Measurements from ENCODE around the gene LCN10.
"Not testable (repeated sequence)": the region's sequence is repeated elsewhere in the genome, so short reads cannot be mapped to it uniquely, and the experiment has no call there.

LCN10 gene

DNA sequence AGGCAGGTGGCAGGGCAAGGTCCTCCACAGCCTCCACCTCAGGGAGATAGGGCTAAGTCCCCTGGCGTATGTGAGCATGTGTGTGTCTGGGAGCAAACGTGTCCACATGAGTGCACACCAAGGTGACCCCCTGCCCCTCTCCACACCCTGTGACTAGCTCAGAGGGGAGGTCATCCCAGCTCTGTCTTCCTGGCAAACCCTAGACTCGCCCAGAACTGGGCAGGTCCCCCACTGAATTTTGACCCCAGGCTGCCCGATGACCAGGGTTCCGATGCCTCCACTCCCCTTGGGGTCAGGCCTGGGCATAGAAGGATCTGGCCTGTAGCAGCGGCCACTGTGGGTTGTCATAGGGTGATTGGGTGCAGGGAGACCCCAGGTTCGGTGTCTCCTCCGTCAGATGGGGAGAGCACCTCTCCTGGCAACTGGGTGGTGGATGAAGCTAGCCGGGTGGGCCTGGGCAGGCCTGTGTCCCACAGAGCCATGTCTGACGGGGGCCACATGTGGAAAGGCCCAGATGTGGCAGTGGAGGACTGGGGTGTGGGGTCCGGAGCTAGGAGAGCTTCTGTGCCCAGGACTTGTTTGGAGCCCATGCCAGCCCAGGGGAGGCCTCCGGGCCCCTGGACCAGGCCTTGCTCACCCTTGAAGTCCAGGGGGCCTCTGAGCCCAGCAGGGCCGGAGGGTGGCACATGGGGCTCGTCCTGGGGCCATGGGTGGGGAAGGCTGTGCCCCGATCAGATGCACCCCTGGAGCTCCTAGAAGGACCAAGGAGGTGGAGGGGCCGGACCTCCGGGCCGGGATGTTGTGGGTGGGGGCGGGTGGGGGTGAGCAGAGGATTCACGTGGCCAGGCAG is 24.2 kb downstream of the LCN10 start:
- no peak for DNase-seq

- no peak for DNase-seq
Measured at GRCh38 chr9:136717399-136717798, 25.3 kb downstream of the LCN10 start.

- DNase-seq = no peak
Measured at GRCh38 chr9:136714893-136715274, 27.9 kb downstream of the LCN10 start.

GRCh38 chr9:136714096-136714892 is 28.4 kb downstream of the LCN10 start:
- DNase-seq = peak; percentile 52

GRCh38 chr9:136713550-136713949 is 29.2 kb downstream of the LCN10 start:
- DNase-seq = no peak

DNA sequence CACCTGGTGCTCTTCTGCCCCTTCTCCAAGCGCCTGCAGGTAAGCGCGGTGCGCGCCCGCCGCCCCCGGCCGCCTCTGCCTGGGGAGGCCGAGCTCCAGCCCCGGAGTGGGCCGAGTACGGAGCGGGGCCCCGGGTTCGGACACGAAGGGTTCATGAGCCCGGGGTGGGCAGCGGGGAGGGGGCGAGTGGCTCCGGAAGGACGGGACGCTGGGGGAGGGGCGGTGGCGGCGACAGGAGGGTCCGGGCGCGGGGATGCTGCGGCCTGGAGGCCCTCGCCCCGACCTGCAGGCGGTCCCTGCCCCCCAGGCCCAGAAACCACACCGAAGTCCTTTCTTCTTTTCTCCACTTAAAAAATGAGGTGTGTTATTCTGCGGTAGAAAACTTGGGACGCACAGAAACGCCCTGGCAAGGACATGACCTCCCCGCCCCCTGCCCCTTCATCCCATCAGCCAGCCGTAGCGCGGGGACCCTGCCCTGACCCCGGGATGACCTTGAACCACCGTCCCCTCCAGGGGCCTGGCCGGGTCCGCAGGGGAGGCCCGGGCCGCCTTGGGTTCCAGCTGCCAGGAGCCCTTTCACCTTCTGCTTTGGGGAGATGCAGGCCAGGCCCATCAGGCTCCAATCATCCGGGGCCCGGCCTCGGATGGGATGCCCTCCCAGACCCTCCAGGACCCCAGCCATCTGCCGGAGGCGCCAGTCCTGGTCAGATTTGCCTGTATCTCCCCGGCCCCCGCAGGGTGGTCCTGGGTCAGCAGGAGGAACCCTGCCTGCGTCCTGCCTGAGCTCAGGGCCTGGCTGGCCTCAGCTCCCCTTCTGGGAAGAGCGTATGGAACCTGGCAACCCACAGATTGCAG is 29.8 kb downstream of the LCN10 start:
- DNase-seq = peak; percentile 39

DNA sequence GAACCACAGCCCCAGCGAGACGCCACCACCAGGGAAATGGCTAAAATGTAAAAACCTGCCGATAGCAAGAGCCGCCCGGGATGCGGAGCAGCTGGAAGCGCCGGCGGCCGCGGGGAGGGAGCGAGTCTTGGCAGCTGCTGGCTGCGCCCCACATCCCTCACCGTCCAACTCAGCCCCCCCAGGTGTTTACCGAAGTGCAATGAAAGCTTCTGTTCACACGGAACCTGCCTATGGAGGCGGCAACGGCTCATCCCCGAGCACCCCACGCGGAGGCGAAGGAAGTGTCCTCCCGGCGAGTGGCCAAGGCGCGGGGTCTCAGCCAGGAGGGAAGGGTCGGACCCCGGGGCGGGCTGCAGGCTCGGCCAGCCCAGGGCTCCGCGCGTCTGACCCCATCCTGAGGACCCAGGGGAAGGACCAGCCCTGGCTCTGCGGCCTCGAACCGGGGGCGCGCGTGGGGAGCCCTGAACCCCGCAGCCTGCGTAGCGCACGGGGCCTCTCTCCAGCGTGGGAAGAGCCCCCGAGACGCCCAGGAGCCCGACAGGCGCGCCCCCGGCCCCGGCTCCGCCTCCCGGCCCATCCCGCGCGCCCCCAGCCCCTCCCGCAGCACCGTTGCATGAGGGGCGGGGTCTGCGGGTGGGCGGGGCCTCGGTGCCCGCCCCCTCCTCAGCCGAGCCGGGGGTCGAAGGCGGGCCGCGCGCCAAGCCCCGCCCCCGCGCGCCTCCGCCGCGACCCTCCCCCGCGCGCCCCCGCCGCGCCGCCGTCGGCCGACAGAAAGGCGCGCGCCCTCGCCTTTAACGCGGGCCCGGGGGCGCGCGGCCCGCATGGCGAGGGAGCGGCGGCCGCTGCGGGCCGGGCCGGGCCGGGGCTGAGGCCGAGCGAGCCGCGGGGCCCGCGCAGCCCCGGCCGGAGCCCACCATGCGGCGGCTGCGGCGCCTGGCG is 30.7 kb downstream of the LCN10 start, which contains the start of gene DIPK1B:
Gene DIPK1B, plus strand, starts transcription at position 822 of the 939 bp plus-strand sequence. Its CDS starts 94 bp downstream, at position 916.
- DNase-seq = peak; percentile 61

DNA sequence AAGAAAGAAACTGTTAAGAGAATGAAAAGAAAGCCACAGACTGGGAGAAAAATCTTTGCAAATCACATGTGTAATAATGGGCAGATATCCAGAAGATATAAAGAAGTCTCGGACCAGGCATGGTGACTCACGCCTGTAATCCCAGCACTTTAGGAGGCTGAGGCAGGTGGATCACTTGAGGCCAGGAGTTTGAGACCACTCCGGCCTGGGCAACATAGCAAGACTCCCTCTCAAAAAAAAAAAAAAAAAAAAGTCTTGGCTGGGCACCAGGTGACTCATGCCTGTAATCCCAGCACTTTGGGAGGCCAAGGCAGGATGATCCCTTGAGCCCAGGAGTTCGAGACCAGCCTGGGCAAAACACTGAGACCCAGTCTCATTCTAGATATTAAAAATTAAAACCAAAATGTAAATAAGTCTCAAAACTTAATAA is 31.5 kb downstream of the LCN10 start:
- DNase-seq = not testable (repeated sequence)

GRCh38 chr9:136710543-136710942 is 32.2 kb downstream of the LCN10 start:
- DNase-seq = no peak

DNA sequence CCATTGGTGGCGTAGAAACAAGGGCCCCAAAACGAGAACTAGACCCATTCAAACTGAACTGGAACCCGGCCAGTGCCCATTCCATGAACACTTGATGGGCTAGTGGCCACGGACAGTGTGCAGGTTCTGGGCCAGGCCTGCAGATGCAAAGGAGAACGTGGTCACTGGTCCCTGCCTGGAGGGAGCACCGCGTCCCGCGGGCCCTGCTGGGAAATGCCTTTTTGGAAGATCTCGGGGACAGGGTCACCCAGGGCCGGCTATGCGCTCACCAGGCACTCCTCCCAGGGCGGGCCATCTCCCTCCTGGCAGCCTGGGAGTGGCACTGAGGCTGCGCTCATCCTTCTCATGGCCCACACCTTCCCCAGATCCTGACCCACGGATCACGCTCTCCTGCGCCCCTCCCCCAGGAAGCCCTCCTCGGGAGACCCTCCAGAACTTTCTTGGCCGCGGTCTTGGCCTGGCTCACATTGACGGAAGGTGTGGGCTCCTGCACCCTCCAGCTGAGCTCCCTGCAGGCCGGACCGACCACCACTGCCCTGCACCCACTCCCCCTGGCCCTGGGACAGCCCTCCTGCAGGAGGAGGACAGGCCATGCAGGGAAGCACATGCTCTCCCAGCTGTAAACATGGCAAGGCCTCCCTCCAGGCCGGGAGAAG is 33.2 kb downstream of the LCN10 start:
- no peak for DNase-seq

DNA sequence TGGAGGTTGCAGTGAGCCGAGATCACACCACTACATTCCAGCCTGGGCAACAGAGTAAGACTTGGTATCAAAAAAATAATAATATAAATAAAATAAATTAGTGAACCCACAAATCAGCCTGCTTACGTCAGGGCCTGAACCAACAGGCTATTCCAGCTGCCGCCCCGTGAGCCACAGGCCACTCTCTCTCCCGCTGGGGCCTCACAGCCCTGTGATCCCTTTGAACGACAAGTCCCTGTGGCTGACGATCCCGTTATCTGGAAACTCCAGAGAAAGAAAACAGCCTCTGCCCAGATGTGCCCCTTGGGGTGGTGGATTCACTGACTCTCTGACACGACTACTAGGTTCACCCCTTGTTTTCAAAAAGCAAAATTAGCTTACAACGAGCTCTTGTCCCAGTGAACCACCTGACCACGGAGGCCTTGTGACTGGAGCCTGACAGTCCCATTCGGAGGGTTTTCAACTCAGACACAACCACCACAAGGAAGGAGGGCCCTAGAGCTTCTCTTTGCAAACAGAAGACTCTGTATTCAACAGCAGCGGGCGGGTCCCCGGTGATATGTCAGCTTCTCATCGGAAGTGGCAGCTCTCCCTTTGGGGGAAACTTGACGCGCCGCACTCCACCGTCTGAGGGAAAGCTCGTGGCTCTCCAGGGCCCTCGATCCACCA is 34.8 kb downstream of the LCN10 start:
- no peak for DNase-seq

- DNase-seq = no peak
Measured at GRCh38 chr9:136707011-136707410, 35.7 kb downstream of the LCN10 start.

DNA sequence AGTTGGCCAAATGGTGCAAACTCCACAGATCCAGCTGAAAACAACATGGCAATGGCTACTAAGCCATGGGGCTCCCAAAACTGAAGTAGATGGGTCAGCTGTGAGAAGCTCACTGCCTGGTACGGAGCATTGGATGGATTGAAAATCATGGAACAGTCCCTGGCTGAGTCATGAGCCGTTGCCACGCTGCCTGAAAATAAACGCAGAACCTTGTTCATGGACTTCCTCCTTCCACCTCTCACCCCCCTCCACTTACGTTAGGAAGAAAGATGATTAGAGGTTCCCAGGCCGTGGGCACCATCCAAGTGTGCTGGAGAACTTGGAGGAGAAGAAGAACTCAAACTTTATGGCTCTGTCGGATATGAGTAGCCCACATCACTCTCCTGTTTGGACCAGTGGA is 37.2 kb downstream of the LCN10 start:
- no peak for DNase-seq

GRCh38 chr9:136704741-136705140 is 38.0 kb downstream of the LCN10 start:
- not testable (repeated sequence) for DNase-seq

DNA sequence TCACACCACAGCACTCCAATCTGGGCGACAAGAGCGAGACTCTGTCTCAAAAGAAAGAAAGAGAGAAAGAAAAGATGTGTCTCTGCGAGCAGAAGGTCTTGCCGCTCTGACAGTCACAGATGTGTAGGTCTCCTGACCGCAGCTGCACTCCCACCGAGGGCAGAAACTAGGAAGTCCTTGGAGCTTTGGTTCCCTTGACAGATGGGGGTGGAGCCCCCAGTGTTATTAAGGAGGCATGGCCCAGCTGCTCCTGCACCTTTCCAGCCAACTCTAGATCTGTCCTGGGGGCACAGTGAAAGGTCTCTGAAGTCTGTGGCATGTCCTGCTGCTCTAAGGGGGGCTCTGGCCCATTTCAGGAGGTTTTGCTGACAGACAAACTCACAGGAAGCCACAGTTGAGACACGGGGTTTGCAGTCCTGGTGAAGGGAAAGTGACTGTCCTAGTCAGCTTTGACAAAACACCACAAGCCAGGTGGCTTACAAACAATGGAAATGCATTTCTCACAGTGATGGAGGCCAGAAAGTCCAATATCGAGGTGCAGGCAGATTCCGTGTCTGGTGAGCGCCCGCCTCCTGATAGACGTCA is 39.4 kb downstream of the LCN10 start:
- no peak for DNase-seq

DNA sequence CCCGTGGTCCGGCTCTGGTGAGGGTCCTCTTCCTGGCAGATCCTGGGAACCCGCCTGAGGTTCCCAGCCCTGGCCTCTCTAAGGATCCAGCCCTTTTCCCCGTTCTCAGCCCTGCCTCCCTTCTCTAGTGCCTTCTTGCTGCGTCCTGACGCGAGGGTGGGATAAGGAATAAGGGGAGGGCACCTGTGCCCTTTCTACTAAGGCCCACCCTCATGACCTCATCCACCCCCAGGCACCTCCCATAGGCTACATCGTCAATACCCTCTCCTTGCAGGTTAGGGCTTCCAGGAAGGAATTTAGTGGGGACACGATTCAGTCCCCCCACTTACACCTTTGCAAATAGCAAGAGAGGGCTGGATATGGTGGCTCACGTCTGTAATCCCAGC is 41.1 kb downstream of the LCN10 start:
- DNase-seq = no peak

DNA sequence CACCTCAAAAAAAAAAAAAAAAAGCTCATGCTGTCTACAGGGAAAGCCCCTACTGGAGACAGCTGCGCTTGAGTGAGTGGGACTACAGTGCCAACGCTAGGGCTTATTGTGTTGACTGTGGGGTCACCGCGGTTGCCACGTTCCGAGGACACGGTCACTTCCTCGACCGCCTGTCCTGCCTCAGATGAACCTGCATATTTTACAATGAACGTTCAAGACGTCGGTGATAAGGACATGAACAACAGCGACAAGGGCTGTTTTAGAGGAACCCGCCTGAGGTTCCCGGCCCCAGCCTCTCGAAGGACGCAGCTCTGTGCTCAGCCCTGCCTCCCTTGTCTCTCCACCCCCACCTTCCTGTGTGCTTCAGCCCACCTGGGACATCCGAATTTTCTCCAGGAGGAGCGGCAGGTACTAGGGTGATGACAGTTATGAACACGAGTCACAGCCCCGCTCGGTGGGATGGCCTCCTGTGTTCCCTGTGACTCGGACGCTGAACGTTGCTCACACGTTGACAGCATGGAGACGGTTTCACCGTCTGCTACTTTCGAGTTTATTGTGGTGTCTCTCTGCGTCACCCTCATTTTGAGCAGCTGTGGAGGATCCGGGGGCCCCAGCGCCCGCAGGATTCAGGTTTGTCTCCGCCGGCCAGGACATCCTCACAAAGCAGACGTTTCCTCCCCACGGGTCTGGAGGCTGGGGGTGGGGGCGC is 41.6 kb downstream of the LCN10 start:
- DNase-seq = no peak

DNA sequence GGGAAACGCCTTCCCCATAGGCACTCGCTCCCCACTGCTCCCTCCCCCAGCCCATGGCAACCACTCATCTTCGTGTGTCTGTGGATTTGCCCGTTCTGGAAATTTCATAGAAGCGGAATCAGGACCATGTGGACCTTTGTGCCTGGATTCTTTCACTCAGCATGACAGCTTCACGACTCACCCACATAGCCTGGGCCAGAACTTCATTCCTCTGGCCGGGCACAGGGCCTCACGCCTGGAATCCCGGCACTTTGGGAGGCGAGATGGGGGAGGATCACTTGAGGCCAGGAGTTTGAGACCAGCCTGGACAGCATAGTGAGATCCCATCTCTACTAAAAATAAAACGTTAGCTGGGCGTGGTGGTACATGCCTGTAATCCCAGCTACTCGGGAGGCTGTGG is 42.4 kb downstream of the LCN10 start:
- no peak for DNase-seq

- DNase-seq = no peak
Measured at GRCh38 chr9:136698635-136699246, 44.0 kb downstream of the LCN10 start.

All from left hindlimb (tissue), 1 donor.